ENCODE results near the gene HBQ1. TPM values are rescaled to one million over a fixed set of nuclear protein-coding genes. Genes with fewer than 3 reads are reported as not detected.
"Not testable (repeated sequence)": the region's sequence is repeated elsewhere in the genome, so short reads cannot be mapped to it uniquely, and the experiment has no call there.

HBQ1 gene
- total RNA-seq, 2 experiments from 2014 or later, result 1.2 to 2.0 TPM

GRCh38 chr16:153550-154216 lies 26.6 kb upstream of the HBQ1 start:
- H3K9me3 Mint-ChIP-seq, H3K4me1 Mint-ChIP-seq, H3K4me3 Mint-ChIP-seq, DNase-seq, H3K36me3 Mint-ChIP-seq, H3K27ac Mint-ChIP-seq: not testable (repeated sequence)
- peaks cover 49% of the 10 kb centered on the region for H3K27me3 Mint-ChIP-seq

- Mint-ChIP-seq H3K27me3 (peaks cover 53% of the 10 kb centered on the region), H3K36me3 (no peaks in the 10 kb centered on the region), H3K4me3 (peak overlapping the region; percentile 60), H3K4me1 (peaks cover 5% of the 10 kb centered on the region), H3K9me3 (no peaks in the 10 kb centered on the region), H3K27ac (no peak overlapping the region)
- peak; percentile 47 for DNase-seq
Measured at GRCh38 chr16:154217-155030, 25.8 kb upstream of the HBQ1 start.

DNA sequence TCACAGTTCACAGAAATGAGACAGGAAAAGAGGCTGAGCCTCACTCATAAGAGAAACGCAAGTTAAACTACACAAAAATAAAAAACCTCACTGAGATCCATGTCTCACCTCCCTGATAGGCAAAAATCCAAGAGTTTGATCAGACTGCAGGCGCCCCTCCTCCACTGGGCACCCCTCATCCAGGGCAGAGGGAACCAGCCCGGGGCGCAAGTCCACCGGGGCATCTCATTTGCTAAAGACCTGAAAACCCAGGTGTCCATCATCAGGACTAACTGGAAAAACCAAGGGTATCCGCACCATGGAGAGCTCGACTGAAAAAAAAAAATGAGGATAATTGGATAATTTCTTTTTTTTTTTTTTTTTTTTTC lies 25.2 kb upstream of the HBQ1 start:
- Mint-ChIP-seq H3K4me1 (peaks cover 5% of the 10 kb centered on the region), H3K27me3 (peaks cover 52% of the 10 kb centered on the region), H3K27ac (no peak overlapping the region), H3K9me3 (no peaks in the 10 kb centered on the region), H3K36me3 (no peaks in the 10 kb centered on the region), H3K4me3 (peak overlapping the region; percentile 60)
- no peak for DNase-seq

DNA sequence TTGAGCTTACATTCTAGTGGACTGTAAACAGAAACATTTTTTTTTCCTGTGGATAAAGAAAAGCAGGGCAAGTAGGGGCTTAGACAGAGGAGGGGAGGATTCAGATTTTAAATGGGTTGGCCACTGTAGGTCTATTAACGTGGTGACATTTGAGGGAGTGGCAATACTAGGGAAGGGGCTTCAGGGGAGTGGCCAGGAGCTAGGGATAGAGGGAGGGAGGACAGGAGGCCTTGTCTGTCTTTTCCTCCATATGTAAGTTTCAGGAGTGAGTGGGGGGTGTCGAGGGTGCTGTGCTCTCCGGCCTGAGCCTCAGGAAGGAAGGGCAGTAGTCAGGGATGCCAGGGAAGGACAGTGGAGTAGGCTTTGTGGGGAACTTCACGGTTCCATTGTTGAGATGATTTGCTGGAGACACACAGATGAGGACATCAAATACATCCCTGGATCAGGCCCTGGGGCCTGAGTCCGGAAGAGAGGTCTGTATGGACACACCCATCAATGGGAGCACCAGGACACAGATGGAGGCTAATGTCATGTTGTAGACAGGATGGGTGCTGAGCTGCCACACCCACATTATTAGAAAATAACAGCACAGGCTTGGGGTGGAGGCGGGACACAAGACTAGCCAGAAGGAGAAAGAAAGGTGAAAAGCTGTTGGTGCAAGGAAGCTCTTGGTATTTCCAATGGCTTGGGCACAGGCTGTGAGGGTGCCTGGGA lies 21.0 kb upstream of the HBQ1 start:
- Mint-ChIP-seq H3K27ac (no peak overlapping the region), H3K36me3 (no peaks in the 10 kb centered on the region), H3K27me3 (peaks cover 56% of the 10 kb centered on the region), H3K4me3 (no peak overlapping the region), H3K9me3 (no peaks in the 10 kb centered on the region), H3K4me1 (peaks cover 5% of the 10 kb centered on the region)
- no peak for DNase-seq

- H3K27ac Mint-ChIP-seq, DNase-seq, H3K9me3 Mint-ChIP-seq, H3K36me3 Mint-ChIP-seq, H3K4me1 Mint-ChIP-seq, H3K4me3 Mint-ChIP-seq: not testable (repeated sequence)
- H3K27me3 Mint-ChIP-seq, result peaks cover 50% of the 10 kb centered on the region
Measured at GRCh38 chr16:160242-160641, 20.0 kb upstream of the HBQ1 start.

GRCh38 chr16:160691-161190 lies 19.5 kb upstream of the HBQ1 start:
- peaks cover 51% of the 10 kb centered on the region for H3K27me3 Mint-ChIP-seq
- no peak overlapping the region for H3K4me3 Mint-ChIP-seq
- no peak overlapping the region for H3K27ac Mint-ChIP-seq
- no peaks in the 10 kb centered on the region for H3K36me3 Mint-ChIP-seq
- H3K4me1 Mint-ChIP-seq, result no peaks in the 10 kb centered on the region
- no peak for DNase-seq
- H3K9me3 Mint-ChIP-seq, result no peaks in the 10 kb centered on the region

GRCh38 chr16:162271-162991 lies 17.8 kb upstream of the HBQ1 start:
- Mint-ChIP-seq H3K27ac (no peak overlapping the region), H3K27me3 (peaks cover 59% of the 10 kb centered on the region), H3K9me3 (no peaks in the 10 kb centered on the region), H3K4me3 (no peak overlapping the region), H3K4me1 (no peaks in the 10 kb centered on the region), H3K36me3 (no peaks in the 10 kb centered on the region)
- DNase-seq, result no peak

- not testable (repeated sequence) for H3K4me3 Mint-ChIP-seq, H3K36me3 Mint-ChIP-seq, H3K9me3 Mint-ChIP-seq, DNase-seq, H3K4me1 Mint-ChIP-seq, H3K27ac Mint-ChIP-seq
- peaks cover 60% of the 10 kb centered on the region for H3K27me3 Mint-ChIP-seq
Measured at GRCh38 chr16:163139-163538, 17.1 kb upstream of the HBQ1 start.

- H3K4me1 Mint-ChIP-seq, H3K4me3 Mint-ChIP-seq: not testable (repeated sequence)
- peaks cover 62% of the 10 kb centered on the region for H3K27me3 Mint-ChIP-seq
Measured at GRCh38 chr16:163696-164095, 16.6 kb upstream of the HBQ1 start.

DNA sequence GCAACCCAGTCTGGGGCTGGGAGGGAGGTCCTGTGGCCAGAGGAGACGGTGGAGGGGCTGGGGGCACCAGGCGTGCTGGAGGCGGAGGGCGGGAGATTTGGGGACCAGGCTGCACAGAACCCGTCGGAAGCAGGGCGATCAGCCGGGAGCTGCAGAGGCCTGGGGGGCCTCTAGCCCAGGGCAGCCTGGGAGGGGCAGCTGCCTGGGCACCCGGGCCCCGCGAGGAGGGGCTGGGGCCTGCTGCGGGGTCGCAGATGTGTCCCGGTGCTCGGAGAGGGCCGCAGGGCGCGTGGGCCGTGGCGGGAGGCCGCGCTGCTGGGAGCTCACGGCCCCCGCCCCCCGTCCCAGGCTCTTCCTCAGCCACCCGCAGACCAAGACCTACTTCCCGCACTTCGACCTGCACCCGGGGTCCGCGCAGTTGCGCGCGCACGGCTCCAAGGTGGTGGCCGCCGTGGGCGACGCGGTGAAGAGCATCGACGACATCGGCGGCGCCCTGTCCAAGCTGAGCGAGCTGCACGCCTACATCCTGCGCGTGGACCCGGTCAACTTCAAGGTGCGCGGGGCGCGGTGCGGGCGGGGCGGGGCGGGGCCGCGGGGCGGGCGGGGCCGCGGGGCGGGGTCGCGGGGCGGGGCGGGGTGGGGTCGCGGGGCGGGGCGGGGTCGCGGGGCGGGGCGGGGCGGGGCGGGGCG lies 16.0 kb upstream of the HBQ1 start:
- H3K4me1 Mint-ChIP-seq, H3K4me3 Mint-ChIP-seq, H3K27ac Mint-ChIP-seq, DNase-seq, H3K36me3 Mint-ChIP-seq, H3K9me3 Mint-ChIP-seq: not testable (repeated sequence)
- peaks cover 63% of the 10 kb centered on the region for H3K27me3 Mint-ChIP-seq

More at GRCh38 chr16:163696-164095, 16.6 kb upstream of the HBQ1 start:
- not testable (repeated sequence) for H3K27ac Mint-ChIP-seq, DNase-seq, H3K9me3 Mint-ChIP-seq, H3K36me3 Mint-ChIP-seq

GRCh38 chr16:164827-165538 lies 15.3 kb upstream of the HBQ1 start:
- H3K4me3 Mint-ChIP-seq, result no peak overlapping the region
- no peak for DNase-seq
- peaks cover 65% of the 10 kb centered on the region for H3K27me3 Mint-ChIP-seq
- H3K4me1 Mint-ChIP-seq, result no peaks in the 10 kb centered on the region
- H3K36me3 Mint-ChIP-seq, result no peaks in the 10 kb centered on the region
- no peak overlapping the region for H3K27ac Mint-ChIP-seq
- no peaks in the 10 kb centered on the region for H3K9me3 Mint-ChIP-seq

DNA sequence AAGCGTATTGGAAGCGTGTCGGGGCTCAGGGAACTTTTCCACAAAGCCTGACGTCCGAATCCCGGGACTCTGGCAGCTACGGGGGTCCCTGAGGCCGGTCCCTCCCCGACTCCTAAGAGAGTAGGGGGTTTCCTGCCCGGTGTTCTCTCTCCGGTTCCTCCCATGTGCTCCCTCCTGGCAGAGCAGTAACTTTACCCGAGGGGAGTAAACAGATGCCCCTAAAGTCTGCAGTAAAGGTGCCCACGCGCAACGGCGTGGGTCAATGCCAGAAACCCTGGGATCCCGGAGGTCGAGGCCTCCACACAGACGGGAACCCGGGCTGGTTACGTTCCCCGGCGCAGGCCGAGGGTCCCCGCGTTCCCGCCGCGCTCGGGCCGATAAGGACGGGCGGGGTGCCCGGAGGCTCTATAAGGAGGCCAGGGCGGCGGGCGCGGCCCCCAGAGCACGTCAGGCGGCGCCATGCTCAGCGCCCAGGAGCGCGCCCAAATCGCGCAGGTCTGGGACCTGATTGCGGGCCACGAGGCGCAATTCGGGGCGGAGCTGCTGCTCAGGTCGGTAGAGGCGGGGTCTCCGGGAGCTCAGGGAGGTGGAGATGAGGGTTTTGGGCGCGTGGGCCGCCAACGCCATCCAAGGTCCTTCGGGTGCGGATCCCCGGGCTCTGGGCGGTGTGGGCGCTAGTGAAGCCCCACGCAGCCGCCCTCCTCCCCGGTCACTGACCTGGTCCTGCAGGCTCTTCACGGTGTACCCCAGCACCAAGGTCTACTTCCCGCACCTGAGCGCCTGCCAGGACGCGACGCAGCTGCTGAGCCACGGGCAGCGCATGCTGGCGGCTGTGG lies 14.5 kb upstream of the HBQ1 start, which contains the start of gene HBM:
TSS of gene HBM (plus strand) at position 440 of the 836 bp plus-strand sequence. CDS start at position 460, 20 bp downstream.
- no peaks in the 10 kb centered on the region for H3K9me3 Mint-ChIP-seq
- no peak within 1 kb of the TSS for H3K27ac Mint-ChIP-seq
- DNase-seq, result peak; percentile 19
- H3K4me3 Mint-ChIP-seq, result peak within 1 kb of the TSS; percentile 32
- peaks cover 4% of the 10 kb centered on the region for H3K4me1 Mint-ChIP-seq
- H3K36me3 Mint-ChIP-seq, result no peaks in the 10 kb centered on the region
- peaks cover 73% of the 10 kb centered on the region for H3K27me3 Mint-ChIP-seq
